Measurements from ENCODE around the gene PANX1.

PANX1 gene

GRCh38 chr11:94144216-94144615 is 15.6 kb downstream of the PANX1 start:
- TF ChIP-seq EZH2 (IDR thresholded peaks at IDR 0.05; ENCODE audit: borderline replicate concordance, low read length) (no peak), CTCF (IDR thresholded peaks at IDR 0.05; ENCODE audit: low read length) (no peak)
- H3K4me3 ChIP-seq (ENCODE audit: low read depth, low read length, poor library complexity, severe bottlenecking), result no peak overlapping the region
- H3K36me3 ChIP-seq (ENCODE audit: insufficient read depth, low read length), result no peaks in the 10 kb centered on the region
- H3K4me2 ChIP-seq (ENCODE audit: low read length), result no peak overlapping the region
- no peaks in the 10 kb centered on the region for H3K27me3 ChIP-seq (ENCODE audit: insufficient read depth, low read length)
- H3K9me2 ChIP-seq (ENCODE audit: low read depth, low read length), result no peaks in the 10 kb centered on the region
- no peaks in the 10 kb centered on the region; the same call in 1 of the 2 replicates for H4K20me1 ChIP-seq (ENCODE audit: insufficient read depth, low read length)
- H3K79me2 ChIP-seq (ENCODE audit: insufficient read depth, low read length), result no peaks in the 10 kb centered on the region; the same call in 1 of the 2 replicates
- H3K27ac ChIP-seq (ENCODE audit: low read depth, low read length, poor library complexity, severe bottlenecking), result no peak overlapping the region
- H2AFZ ChIP-seq (ENCODE audit: low read length), result no peak overlapping the region
- no peaks in the 10 kb centered on the region for H3F3A ChIP-seq (ENCODE audit: insufficient read depth, low read length)
- no peaks in the 10 kb centered on the region for H3K4me1 ChIP-seq (ENCODE audit: insufficient read depth, low read length, severe bottlenecking)
- no peaks in the 10 kb centered on the region for H3K9me3 ChIP-seq (ENCODE audit: low read length)
- H3K9ac ChIP-seq (ENCODE audit: low read length), result no peak overlapping the region

GRCh38 chr11:94144664-94145063 is 16.0 kb downstream of the PANX1 start:
- H3K9me2 ChIP-seq (ENCODE audit: low read depth, low read length), result no peaks in the 10 kb centered on the region
- no peaks in the 10 kb centered on the region for H3K79me2 ChIP-seq (ENCODE audit: insufficient read depth, low read length)
- no peaks in the 10 kb centered on the region; the same call in 1 of the 2 replicates for H4K20me1 ChIP-seq (ENCODE audit: insufficient read depth, low read length)

DNA sequence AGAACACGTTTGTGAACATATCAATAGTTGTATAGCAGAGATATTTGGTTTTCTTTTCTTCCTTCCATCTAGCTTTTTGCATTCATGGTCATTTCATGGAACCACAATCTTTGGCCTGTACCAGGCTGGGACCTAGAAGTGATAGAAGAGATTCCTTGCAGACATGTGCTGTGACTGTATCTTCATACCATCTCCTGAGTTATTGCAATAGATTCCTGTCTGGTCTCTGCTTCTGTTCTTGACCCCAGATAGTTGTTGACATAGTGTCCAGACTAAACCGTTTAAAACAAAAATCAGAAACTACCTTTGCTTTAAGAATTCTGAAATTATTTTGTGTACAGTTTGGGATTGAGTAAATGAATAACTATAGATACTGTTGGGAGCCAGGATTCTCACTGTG is 16.8 kb downstream of the PANX1 start:
- Histone ChIP-seq H3K9me2 (ENCODE audit: low read depth, low read length) (no peaks in the 10 kb centered on the region), H3F3A (ENCODE audit: insufficient read depth, low read length) (no peaks in the 10 kb centered on the region), H3K27ac (ENCODE audit: low read depth, low read length, poor library complexity, severe bottlenecking) (no peak overlapping the region), H3K4me2 (ENCODE audit: low read length) (no peak overlapping the region), H3K36me3 (ENCODE audit: insufficient read depth, low read length) (no peaks in the 10 kb centered on the region), H3K79me2 (ENCODE audit: insufficient read depth, low read length) (no peaks in the 10 kb centered on the region), H3K27me3 (ENCODE audit: insufficient read depth, low read length) (no peaks in the 10 kb centered on the region), H3K4me1 (ENCODE audit: insufficient read depth, low read length, severe bottlenecking) (no peaks in the 10 kb centered on the region), H3K9ac (ENCODE audit: low read length) (no peak overlapping the region), H4K20me1 (ENCODE audit: insufficient read depth, low read length) (no peaks in the 10 kb centered on the region; the same call in 1 of the 2 replicates), H2AFZ (ENCODE audit: low read length) (no peak overlapping the region), H3K4me3 (ENCODE audit: low read depth, low read length, poor library complexity, severe bottlenecking) (no peak overlapping the region), H3K9me3 (ENCODE audit: low read length) (no peaks in the 10 kb centered on the region)
- TF ChIP-seq CTCF (IDR thresholded peaks at IDR 0.05; ENCODE audit: low read length) (no peak), EZH2 (IDR thresholded peaks at IDR 0.05; ENCODE audit: borderline replicate concordance, low read length) (no peak)

More at GRCh38 chr11:94144664-94145063, 16.0 kb downstream of the PANX1 start:
- Histone ChIP-seq H2AFZ (ENCODE audit: low read length) (no peak overlapping the region), H3K4me3 (ENCODE audit: low read depth, low read length, poor library complexity, severe bottlenecking) (no peak overlapping the region), H3K36me3 (ENCODE audit: insufficient read depth, low read length) (no peaks in the 10 kb centered on the region), H3F3A (ENCODE audit: insufficient read depth, low read length) (no peaks in the 10 kb centered on the region), H3K4me1 (ENCODE audit: insufficient read depth, low read length, severe bottlenecking) (no peaks in the 10 kb centered on the region), H3K27ac (ENCODE audit: low read depth, low read length, poor library complexity, severe bottlenecking) (no peak overlapping the region), H3K9ac (ENCODE audit: low read length) (no peak overlapping the region), H3K4me2 (ENCODE audit: low read length) (no peak overlapping the region), H3K27me3 (ENCODE audit: insufficient read depth, low read length) (no peaks in the 10 kb centered on the region), H3K9me3 (ENCODE audit: low read length) (no peaks in the 10 kb centered on the region)
- TF ChIP-seq EZH2 (IDR thresholded peaks at IDR 0.05; ENCODE audit: borderline replicate concordance, low read length) (no peak), CTCF (IDR thresholded peaks at IDR 0.05; ENCODE audit: low read length) (no peak)

Measured in OCI-LY1 (cell line).